NCI-H187 (cell line): ENCODE measurements around the gene PEF1.

ENCODE experiments used
- DNase-seq, 2 experiments: peaks; one replicate each; lab custom pipeline; 2025; lab: John Stamatoyannopoulos, UW

PEF1 gene

GRCh38 chr1:31644560-31645273 lies at the start of gene PEF1:
PEF1 (minus strand) TSS chr1:31644876; CDS start chr1:31644864, 12 bp downstream.
- DNase-seq: peak; percentile 96 to 99

GRCh38 chr1:31693231-31693630 lies 48.6 kb upstream of the PEF1 start:
- no peak for DNase-seq

- no peak for DNase-seq
Measured at GRCh38 chr1:31691951-31692350, 47.3 kb upstream of the PEF1 start.

- no peak for DNase-seq
Measured at GRCh38 chr1:31691446-31691845, 46.8 kb upstream of the PEF1 start.

GRCh38 chr1:31690921-31691320 lies 46.2 kb upstream of the PEF1 start:
- no peak for DNase-seq

GRCh38 chr1:31689854-31690253 lies 45.2 kb upstream of the PEF1 start:
- DNase-seq: no peak

GRCh38 chr1:31689379-31689778 lies 44.7 kb upstream of the PEF1 start:
- DNase-seq: no peak

GRCh38 chr1:31688233-31688918 lies 43.7 kb upstream of the PEF1 start:
- DNase-seq: no peak

- no peak for DNase-seq
Measured at GRCh38 chr1:31687601-31688000, 42.9 kb upstream of the PEF1 start.

GRCh38 chr1:31685795-31686194 lies 41.1 kb upstream of the PEF1 start:
- DNase-seq: no peak

GRCh38 chr1:31683997-31684396 lies 39.3 kb upstream of the PEF1 start:
- no peak for DNase-seq

- no peak for DNase-seq
Measured at GRCh38 chr1:31681415-31681814, 36.7 kb upstream of the PEF1 start.

- no peak for DNase-seq
Measured at GRCh38 chr1:31679676-31680230, 35.1 kb upstream of the PEF1 start.

GRCh38 chr1:31679091-31679490 lies 34.4 kb upstream of the PEF1 start:
- DNase-seq: no peak

- no peak for DNase-seq
Measured at GRCh38 chr1:31678681-31679080, 34.0 kb upstream of the PEF1 start.

GRCh38 chr1:31677949-31678348 lies 33.3 kb upstream of the PEF1 start:
- DNase-seq: no peak

GRCh38 chr1:31677401-31677800 lies 32.7 kb upstream of the PEF1 start:
- DNase-seq: no peak

- no peak for DNase-seq
Measured at GRCh38 chr1:31675756-31676155, 31.1 kb upstream of the PEF1 start.

- no peak for DNase-seq
Measured at GRCh38 chr1:31675161-31675560, 30.5 kb upstream of the PEF1 start.

- DNase-seq: no peak
Measured at GRCh38 chr1:31674626-31675025, 29.9 kb upstream of the PEF1 start.

- no peak for DNase-seq
Measured at GRCh38 chr1:31673433-31673832, 28.8 kb upstream of the PEF1 start.

GRCh38 chr1:31672986-31673385 lies 28.3 kb upstream of the PEF1 start:
- no peak for DNase-seq

GRCh38 chr1:31671561-31672201 lies 27.0 kb upstream of the PEF1 start:
- DNase-seq: no peak
